GM23338 (cell line): ENCODE data around the gene AGPAT3. TPM values are rescaled to one million over a fixed set of nuclear protein-coding genes. Genes with fewer than 3 reads are reported as not detected.
A peak's percentile ranks its signal among the peaks of the same experiment; 100 is the strongest.

Experiments
- ATAC-seq: fragments of 200-7000 bp; cut with Tn5 transposase; 3 replicates; pipeline ENCODE4 v1.9.1; 2020
- DNase-seq: peaks from one replicate; pipeline ENCODE4 v3.0.0-alpha.2; 2015; ENCODE audit warnings: low spot score
- H2AFZ ChIP-seq: fragments of 200-600 bp; sonication (generic); 2 replicates; pipeline ENCODE4 v1.8.0; 2016; ENCODE audit warnings: antibody characterized with exemption, mild to moderate bottlenecking, moderate library complexity
- H3F3A ChIP-seq: fragments of 200-600 bp; sonication (generic); replicated peaks from 2 replicates; pipeline ENCODE4 v1.8.0; 2017; ENCODE audit warnings: antibody characterized with exemption, mixed run types, low read depth
- H3K27ac ChIP-seq: fragments of 200-600 bp; sonication (generic); 2 replicates; pipeline ENCODE4 v1.6.1; 2016; ENCODE audit warnings: low read depth
- H3K27me3 ChIP-seq: fragments of 200-600 bp; sonication (generic); 2 replicates; pipeline ENCODE4 v1.8.0; 2016; ENCODE audit warnings: mild to moderate bottlenecking, mixed run types, moderate library complexity; ENCODE audit not compliant: insufficient read depth
- H3K36me3 ChIP-seq: fragments of 200-600 bp; sonication (generic); 2 replicates; pipeline ENCODE4 v1.8.0; 2016; ENCODE audit warnings: mild to moderate bottlenecking; ENCODE audit not compliant: insufficient read depth
- H3K4me1 ChIP-seq: fragments of 200-600 bp; sonication (generic); 2 replicates; pipeline ENCODE4 v1.8.0; 2016; ENCODE audit warnings: mild to moderate bottlenecking, moderate library complexity; ENCODE audit not compliant: insufficient read depth
- H3K4me2 ChIP-seq: fragments of 200-600 bp; sonication (generic); 2 replicates; pipeline ENCODE4 v1.7.1; 2017; ENCODE audit warnings: mixed run types
- H3K4me3 ChIP-seq: fragments of 200-600 bp; sonication (generic); 2 replicates; pipeline ENCODE4 v1.6.1; 2016; ENCODE audit warnings: mixed run types
- H3K79me2 ChIP-seq: fragments of 200-600 bp; sonication (generic); replicated peaks from 2 replicates; pipeline ENCODE4 v1.8.0; 2017; ENCODE audit warnings: mild to moderate bottlenecking; ENCODE audit not compliant: insufficient read depth
- H3K9me2 ChIP-seq: fragments of 200-600 bp; sonication (generic); 2 replicates; pipeline ENCODE4 v1.8.0; 2017; ENCODE audit not compliant: insufficient read depth
- H4K20me1 ChIP-seq: fragments of 200-600 bp; sonication (generic); replicated peaks from 2 replicates; pipeline ENCODE4 v1.8.0; 2017; ENCODE audit warnings: mild to moderate bottlenecking; ENCODE audit not compliant: insufficient read depth
- H3K27ac Mint-ChIP-seq: 2 replicates; pipeline ENCODE4 v1.8.0; 2020; ENCODE audit warnings: inconsistent platforms, mild to moderate bottlenecking, moderate library complexity, mixed read lengths
- H3K27me3 Mint-ChIP-seq: 3 replicates; pipeline ENCODE4 v1.8.0; 2022; ENCODE audit warnings: low read depth, mild to moderate bottlenecking, moderate library complexity, mixed read lengths, inconsistent platforms; ENCODE audit not compliant: insufficient read depth, poor library complexity
- H3K36me3 Mint-ChIP-seq: 3 replicates; pipeline ENCODE4 v1.8.0; 2021; ENCODE audit warnings: low read depth, mild to moderate bottlenecking, inconsistent platforms, moderate library complexity, mixed read lengths
- H3K4me1 Mint-ChIP-seq: 3 replicates; pipeline ENCODE4 v1.8.0; 2020; ENCODE audit warnings: mild to moderate bottlenecking, inconsistent platforms, mixed read lengths
- H3K4me3 Mint-ChIP-seq: 3 replicates; pipeline ENCODE4 v1.8.0; 2021; ENCODE audit warnings: moderate library complexity, mild to moderate bottlenecking, inconsistent platforms, mixed read lengths
- H3K9me3 Mint-ChIP-seq: 3 replicates; pipeline ENCODE4 v1.8.0; 2020; ENCODE audit warnings: moderate library complexity, mild to moderate bottlenecking, inconsistent platforms, mixed read lengths
- CREB1 ChIP-seq: fragments of 250-450 bp; sonication (Bioruptor Pico); IDR thresholded peaks from 2 replicates; pipeline ENCODE4 v1.5.0; 2020; ENCODE audit warnings: low read depth, mild to moderate bottlenecking, moderate library complexity
- CTCF ChIP-seq, 2 experiments: fragments of 200-600 bp in 1 of 2; sonication (generic) in 1 of 2; conservative IDR thresholded peaks; 2 replicates each; pipeline versions ENCODE4 v1.5.1 to v1.6.1; 2016 to 2017; ENCODE audit warnings: antibody characterized with exemption in 2 of 2, low read depth in 2 of 2, mild to moderate bottlenecking in 2 of 2, moderate library complexity in 1 of 2
- ETS1 ChIP-seq: IDR thresholded peaks from 2 replicates; pipeline ENCODE4 v1.6.1; 2016; ENCODE audit warnings: antibody characterized with exemption
- EZH2 ChIP-seq: fragments of 200-600 bp; sonication (generic); IDR thresholded peaks from one replicate; pipeline ENCODE4 v1.8.0; 2017; ENCODE audit warnings: antibody characterized with exemption, mild to moderate bottlenecking, low read depth; ENCODE audit not compliant: unreplicated experiment
- EZH2phosphoT487 ChIP-seq: fragments of 200-600 bp; sonication (generic); IDR thresholded peaks from one replicate; pipeline ENCODE4 v1.8.1; 2018; ENCODE audit warnings: antibody characterized with exemption; ENCODE audit not compliant: unreplicated experiment
- JUNB ChIP-seq: IDR thresholded peaks from one replicate; pipeline ENCODE4 v1.6.1; 2016; ENCODE audit warnings: antibody characterized with exemption; ENCODE audit not compliant: unreplicated experiment
- NANOG ChIP-seq: IDR thresholded peaks from 2 replicates; pipeline ENCODE4 v1.6.1; 2016; ENCODE audit warnings: antibody characterized with exemption, borderline replicate concordance
- POLR2AphosphoS5 ChIP-seq: IDR thresholded peaks from 2 replicates; pipeline ENCODE4 v1.6.1; 2016; ENCODE audit warnings: antibody characterized with exemption, low read depth
- REST ChIP-seq: IDR thresholded peaks from one replicate; pipeline ENCODE4 v1.6.1; 2018; ENCODE audit warnings: antibody characterized with exemption; ENCODE audit not compliant: unreplicated experiment
- STAT1 ChIP-seq: IDR thresholded peaks from one replicate; pipeline ENCODE4 v1.6.1; 2016; ENCODE audit warnings: antibody characterized with exemption; ENCODE audit not compliant: unreplicated experiment
- ZNF114 ChIP-seq: fragments of 250-450 bp; sonication (Bioruptor Pico); IDR thresholded peaks from 2 replicates; pipeline ENCODE4 v1.5.0; 2020; ENCODE audit warnings: mild to moderate bottlenecking, moderate library complexity
- ZNF331 ChIP-seq: fragments of 250-450 bp; sonication (Bioruptor Pico); IDR thresholded peaks from 2 replicates; pipeline ENCODE4 v1.5.0; 2020; ENCODE audit warnings: low read depth, mild to moderate bottlenecking, moderate library complexity
- ZNF462 ChIP-seq: fragments of 250-450 bp; sonication (Bioruptor Pico); IDR thresholded peaks from 2 replicates; pipeline ENCODE4 v1.5.0; 2020; ENCODE audit warnings: mild to moderate bottlenecking, moderate library complexity
- polyA plus RNA-seq: library from polyadenylated mRNA; unstranded; fragments of >200 nt; fragmentation: Nextera tagmentation; extraction: Ambion mirVana; gene quantifications from 2 replicates; pipeline ENCODE4 v1.2.1, GENCODE V29; 2016
- total RNA-seq: library from RNA; depleted of rRNA; stranded (reverse); fragments of >200 nt; shearing (Covaris generic); gene quantifications from 2 replicates; pipeline ENCODE4 v1.2.3, GENCODE V29; 2014

The AGPAT3 gene
- total and polyA plus RNA-seq, 2 experiments from 2014 or later, result 2.1 to 6.1 TPM

- no peak overlapping the region for H3K4me3 Mint-ChIP-seq
- Histone ChIP-seq H3K27me3 (no peaks in the 10 kb centered on the region), H2AFZ (peak overlapping the region; percentile 93), H3K4me1 (0 out of 2 replicates have a peak, but pooled peaks cover 5% of the 10 kb centered on the region), H4K20me1 (no peaks in the 10 kb centered on the region), H3F3A (no peaks in the 10 kb centered on the region), H3K36me3 (no peaks in the 10 kb centered on the region), H3K4me2 (no peak overlapping the region), H3K27ac (no peak overlapping the region), H3K9me2 (no peaks in the 10 kb centered on the region), H3K4me3 (no peak overlapping the region), H3K79me2 (no peaks in the 10 kb centered on the region)
- DNase-seq (no peak), ATAC-seq (peak; percentile 61)
- H3K27ac Mint-ChIP-seq, result no peak overlapping the region
- H3K27me3 Mint-ChIP-seq, result peaks cover 4% of the 10 kb centered on the region
- H3K36me3 Mint-ChIP-seq, result peaks cover 5% of the 10 kb centered on the region; the same call in 2 of the 3 replicates
- peaks cover 6% of the 10 kb centered on the region; the same call in 2 of the 3 replicates for H3K4me1 Mint-ChIP-seq
- H3K9me3 Mint-ChIP-seq, result peaks cover 3% of the 10 kb centered on the region; the same call in 2 of the 3 replicates
- TF ChIP-seq NANOG, result no peak
- TF ChIP-seq CREB1 (CRISPR knock-in tag), result no peak
- TF ChIP-seq ZNF462 (CRISPR knock-in tag), result no peak
- no peak for TF ChIP-seq EZH2phosphoT487
- no peak for TF ChIP-seq EZH2
- no peak for TF ChIP-seq JUNB
- no peak for TF ChIP-seq CTCF (conservative IDR thresholded peaks at IDR 0.05; ENCODE audit: low read depth in 2 of 2)
- TF ChIP-seq ZNF331 (CRISPR knock-in tag), result no peak
- TF ChIP-seq REST, result no peak
- no peak for TF ChIP-seq STAT1
- no peak for TF ChIP-seq ETS1
- TF ChIP-seq POLR2AphosphoS5, result no peak
- TF ChIP-seq ZNF114, result no peak
Measured at GRCh38 chr21:43826623-43826974, 38.4 kb upstream of the AGPAT3 start.
